Globus pallidus (tissue), 1 donor: ENCODE results near the gene SCP2.

ENCODE experiments used
- DNase-seq: peaks from one replicate; pipeline ENCODE4 v3.0.0-alpha.2; 2015; ENCODE audit warnings: low spot score

Gene SCP2

GRCh38 chr1:53082826-53083455, 155.9 kb downstream of the SCP2 start:
- no peak for DNase-seq

- DNase-seq: no peak
Observed at GRCh38 chr1:53083636-53084588, 156.8 kb downstream of the SCP2 start.

- no peak for DNase-seq
Observed at GRCh38 chr1:53084589-53084971, 157.5 kb downstream of the SCP2 start.

GRCh38 chr1:53085405-53085804, 158.3 kb downstream of the SCP2 start:
- DNase-seq: no peak

DNA sequence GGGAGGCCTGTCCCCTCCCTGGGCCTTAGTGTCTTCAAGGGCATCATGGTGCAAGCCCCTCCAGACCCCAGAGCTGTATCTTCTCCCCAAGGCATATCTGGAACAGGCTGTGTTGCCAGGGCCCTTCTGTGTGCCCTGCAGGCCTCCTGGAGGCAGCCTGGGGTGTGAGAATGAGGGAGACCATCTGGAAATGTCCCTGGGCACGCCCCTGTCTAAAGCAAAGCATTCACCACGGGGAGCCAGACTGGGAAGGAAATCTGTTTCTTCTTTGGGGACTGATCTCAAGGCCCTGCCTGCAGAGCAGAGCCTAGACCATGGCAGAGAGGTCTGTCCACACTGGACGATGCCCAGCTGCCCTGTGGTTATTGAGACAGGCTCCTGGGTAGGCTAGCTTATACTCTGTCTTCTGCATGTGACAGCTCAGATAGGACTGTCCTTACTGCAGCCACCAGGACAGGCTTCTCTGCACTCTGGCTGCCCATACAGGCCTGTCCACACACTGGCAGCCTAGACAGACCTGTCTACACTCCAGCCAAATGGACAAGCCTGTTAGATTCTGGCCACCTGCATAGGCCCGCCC, 159.5 kb downstream of the SCP2 start:
- DNase-seq: no peak

GRCh38 chr1:53087332-53088285, 160.5 kb downstream of the SCP2 start:
- DNase-seq: no peak

GRCh38 chr1:53088616-53089300, 161.7 kb downstream of the SCP2 start:
- DNase-seq: no peak

DNA sequence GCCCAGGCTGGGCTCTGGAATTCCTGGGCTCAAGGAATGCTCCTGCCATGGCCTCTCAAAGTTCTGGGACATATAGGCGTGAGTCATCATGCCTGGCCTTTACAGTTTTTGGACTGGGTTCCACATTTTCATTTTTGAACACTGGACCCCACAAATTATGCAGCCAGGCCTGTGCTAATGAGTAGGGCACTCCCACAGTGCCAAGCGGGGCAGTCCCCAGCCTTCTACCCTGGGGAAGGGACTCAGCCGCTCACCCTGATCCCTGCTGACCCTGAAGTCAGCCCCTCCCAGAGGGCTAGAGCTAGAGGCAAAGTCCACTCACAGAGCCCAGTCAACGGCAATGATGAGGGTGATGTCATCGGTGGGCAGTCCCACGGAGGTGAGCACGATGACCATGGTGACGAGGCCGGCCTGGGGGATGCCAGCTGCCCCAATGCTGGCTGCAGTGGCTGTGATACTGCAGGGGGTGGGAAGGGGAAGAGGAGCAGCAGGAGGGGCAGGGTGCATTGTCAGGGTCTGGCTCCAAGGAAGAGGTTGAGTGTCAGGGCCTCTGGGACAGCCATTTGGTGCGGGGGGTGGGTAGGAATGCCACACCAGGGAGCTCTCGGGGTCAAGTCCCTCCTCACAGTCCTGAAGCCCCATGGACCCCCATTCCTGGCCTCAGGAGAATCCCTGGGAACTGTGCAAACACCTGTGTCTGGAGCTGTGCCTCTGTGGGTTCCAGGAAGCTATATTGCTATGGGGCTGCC, 162.6 kb downstream of the SCP2 start:
- no peak for DNase-seq

GRCh38 chr1:53090227-53091147, 163.4 kb downstream of the SCP2 start:
- no peak for DNase-seq

GRCh38 chr1:53091841-53092645, 165.0 kb downstream of the SCP2 start:
- peak; percentile 11 for DNase-seq

DNA sequence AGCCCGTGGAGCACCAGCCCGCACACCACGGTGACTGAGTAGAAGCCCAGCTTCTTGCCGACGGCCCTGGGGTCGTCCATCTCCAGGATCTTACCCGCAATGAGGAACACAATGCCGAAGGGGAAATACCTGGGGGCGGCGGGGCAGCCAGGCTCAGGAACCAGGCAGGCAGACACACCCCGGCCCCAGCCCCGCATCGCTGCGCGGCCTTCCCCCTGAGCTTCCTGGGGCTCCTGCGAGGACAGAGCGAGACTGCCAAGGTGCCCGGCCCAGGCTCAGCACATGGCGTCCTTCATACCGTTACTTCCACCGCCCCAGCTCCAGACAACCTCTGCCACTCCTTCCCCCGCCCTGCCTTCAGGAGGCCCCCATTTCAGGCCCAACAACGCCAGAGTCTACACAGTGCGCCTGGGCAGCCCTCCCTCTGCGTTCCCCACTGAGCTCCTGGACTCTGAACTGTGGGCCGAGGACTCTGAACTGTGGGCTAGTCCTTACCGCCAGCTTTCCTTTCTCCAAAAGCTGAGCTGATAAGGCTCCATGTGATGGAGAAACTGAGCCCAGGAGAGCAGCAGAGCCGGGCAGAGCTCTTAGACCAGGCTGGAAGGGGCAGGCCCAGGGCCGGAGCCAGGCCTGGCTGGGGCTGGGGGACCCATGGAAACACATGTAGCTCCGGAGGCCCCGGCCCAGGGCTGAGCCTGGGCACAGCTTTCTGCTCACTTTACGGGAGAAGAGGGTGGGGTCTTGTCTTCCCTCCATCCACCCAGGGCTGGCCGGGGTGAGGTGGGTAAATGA, 165.8 kb downstream of the SCP2 start:
- no peak for DNase-seq

- no peak for DNase-seq
Observed at GRCh38 chr1:53093451-53093754, 166.3 kb downstream of the SCP2 start.

DNA sequence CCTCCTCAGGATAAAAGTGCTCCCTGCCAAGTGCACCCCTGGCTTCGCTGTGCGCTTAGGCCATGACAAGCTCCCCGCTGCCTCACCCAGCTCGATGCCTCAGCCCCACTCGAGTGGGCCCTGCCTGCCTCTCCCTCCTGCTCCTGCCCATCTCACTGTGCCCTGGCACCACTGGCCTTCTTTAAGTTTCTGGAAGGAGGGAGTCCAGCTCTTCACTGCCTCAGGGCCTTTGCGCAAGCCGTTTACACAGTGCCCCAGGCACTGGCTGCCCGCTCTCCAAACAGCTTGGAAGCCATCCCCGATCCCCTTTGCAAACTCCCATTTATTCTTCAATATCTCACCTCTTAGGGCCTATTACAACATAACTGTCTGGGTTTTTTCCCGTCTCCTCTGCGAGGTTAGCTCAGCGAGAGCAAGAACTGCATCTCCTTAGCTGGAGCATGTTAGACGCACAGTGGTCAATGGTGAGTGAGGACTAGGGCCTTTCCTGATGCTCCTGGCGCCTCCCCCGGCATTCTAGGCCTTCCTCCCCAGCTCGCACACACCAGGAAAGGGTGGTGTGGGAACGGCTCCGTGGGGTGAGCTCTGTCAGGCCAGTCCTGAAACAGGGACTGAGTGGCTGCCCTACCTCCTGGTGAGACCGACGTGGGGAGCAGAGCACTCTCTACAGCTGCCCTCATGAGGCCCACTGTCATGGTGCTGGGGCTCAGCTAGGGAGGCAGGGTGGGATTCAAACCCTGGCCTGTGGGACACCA, 166.9 kb downstream of the SCP2 start:
- DNase-seq: no peak

- no peak for DNase-seq
Observed at GRCh38 chr1:53094533-53094919, 167.4 kb downstream of the SCP2 start.
